H54 (cell line): ENCODE data around the gene AGPS.
"Not testable (repeated sequence)": the region's sequence is repeated elsewhere in the genome, so short reads cannot be mapped to it uniquely, and the experiment has no call there.

ENCODE experiments used
- DNase-seq: peaks from one replicate; pipeline ENCODE4 v3.0.0; 2011; ENCODE audit warnings: low spot score, mixed read lengths; ENCODE audit not compliant: insufficient read length
- FAIRE-seq: peaks from 3 replicates; lab custom pipeline; 2011; peaks lifted over from hg19 to GRCh38; lab: Jason Lieb, UNC
- POLR2A ChIP-seq: IDR thresholded peaks from 2 replicates; pipeline ENCODE4 v1.6.1; 2011; ENCODE audit warnings: low read depth, mild to moderate bottlenecking, low read length

Gene AGPS

GRCh38 chr2:177460973-177461585 lies 68.5 kb downstream of the AGPS start:
- no peak for DNase-seq
- no peak for FAIRE-seq

GRCh38 chr2:177464549-177464948 lies 72.0 kb downstream of the AGPS start:
- DNase-seq (no peak), FAIRE-seq (no peak)
- no peak for TF ChIP-seq POLR2A

More at GRCh38 chr2:177460973-177461585, 68.5 kb downstream of the AGPS start:
- no peak for TF ChIP-seq POLR2A

- no peak for TF ChIP-seq POLR2A
- no peak for DNase-seq
- FAIRE-seq: no peak
These were observed 73.0 kb downstream of the AGPS start for GRCh38 chr2:177465400-177466138.

- FAIRE-seq (no peak), DNase-seq (peak; percentile 9)
- TF ChIP-seq POLR2A: no peak
These were observed 74.0 kb downstream of the AGPS start for GRCh38 chr2:177466337-177467195.

GRCh38 chr2:177467646-177468045 lies 75.1 kb downstream of the AGPS start:
- no peak for FAIRE-seq
- DNase-seq: peak; percentile 6
- TF ChIP-seq POLR2A: no peak

GRCh38 chr2:177471990-177472389 lies 79.4 kb downstream of the AGPS start:
- no peak for TF ChIP-seq POLR2A
- DNase-seq: no peak
- FAIRE-seq: no peak

- DNase-seq (no peak), FAIRE-seq (no peak)
- no peak for TF ChIP-seq POLR2A
These were observed 81.7 kb downstream of the AGPS start for GRCh38 chr2:177474301-177474700.

- TF ChIP-seq POLR2A: no peak
- FAIRE-seq (no peak), DNase-seq (no peak)
These were observed 82.4 kb downstream of the AGPS start for GRCh38 chr2:177474998-177475397.

GRCh38 chr2:177476897-177477296 lies 84.3 kb downstream of the AGPS start:
- TF ChIP-seq POLR2A: no peak
- DNase-seq (no peak), FAIRE-seq (no peak)

- no peak for FAIRE-seq
- TF ChIP-seq POLR2A: no peak
These were observed 85.5 kb downstream of the AGPS start for GRCh38 chr2:177478029-177478428.

GRCh38 chr2:177478907-177479306 lies 86.3 kb downstream of the AGPS start:
- DNase-seq (no peak), FAIRE-seq (no peak)
- no peak for TF ChIP-seq POLR2A

More at GRCh38 chr2:177478029-177478428, 85.5 kb downstream of the AGPS start:
- DNase-seq: no peak

GRCh38 chr2:177482195-177482594 lies 89.6 kb downstream of the AGPS start:
- FAIRE-seq: no peak
- TF ChIP-seq POLR2A: no peak
- no peak for DNase-seq

- no peak for TF ChIP-seq POLR2A
- FAIRE-seq (no peak), DNase-seq (no peak)
These were observed 91.0 kb downstream of the AGPS start for GRCh38 chr2:177483531-177483930.

- DNase-seq (no peak), FAIRE-seq (no peak)
- no peak for TF ChIP-seq POLR2A
These were observed 91.7 kb downstream of the AGPS start for GRCh38 chr2:177484180-177484795.

GRCh38 chr2:177485657-177486056 lies 93.1 kb downstream of the AGPS start:
- DNase-seq, FAIRE-seq: not testable (repeated sequence)
